GM18951 (cell line): Measurements from ENCODE around the gene SLC5A5.

Experiments used
- POLR2A ChIP-seq: IDR thresholded peaks from 4 replicates; pipeline ENCODE4 v1.6.1; 2011; ENCODE audit warnings: mild to moderate bottlenecking; ENCODE audit not compliant: insufficient read length, insufficient read depth; ENCODE audit errors: extremely low read depth
- in situ Hi-C: fragments of 300-500 bp; cut with MboI; formaldehyde crosslinking; loops from one replicate; pipeline ENCODE4 v1.12.0; 2022; ENCODE audit warnings: low sequenced_read_pairs, mixed read lengths, inconsistent platforms; ENCODE audit not compliant: unreplicated experiment

The SLC5A5 gene

GRCh38 chr19:17871878-17872250, at the start of gene SLC5A5:
TSS of gene SLC5A5 (plus strand) at chr19:17871945. CDS start at chr19:17872320, 375 bp downstream.
- TF ChIP-seq POLR2A = no peak
- in situ Hi-C loops = no loop called here

- in situ Hi-C loops = no loop called here
- TF ChIP-seq POLR2A = no peak
Observed at GRCh38 chr19:17824339-17824738, 47.4 kb upstream of the SLC5A5 start.

GRCh38 chr19:17826508-17827056, 45.2 kb upstream of the SLC5A5 start:
- TF ChIP-seq POLR2A = no peak
- in situ Hi-C loops = no loop called here

GRCh38 chr19:17829855-17830566, 41.7 kb upstream of the SLC5A5 start:
- TF ChIP-seq POLR2A = no peak
- in situ Hi-C loops = no loop called here

GRCh38 chr19:17830567-17831418, 41.0 kb upstream of the SLC5A5 start:
- no peak for TF ChIP-seq POLR2A
- in situ Hi-C loops = no loop called here

- no peak for TF ChIP-seq POLR2A
- in situ Hi-C loops = no loop called here
Observed at GRCh38 chr19:17831419-17831888, 40.3 kb upstream of the SLC5A5 start.

- in situ Hi-C loops = no loop called here
- TF ChIP-seq POLR2A = no peak
Observed at GRCh38 chr19:17832443-17833208, 39.1 kb upstream of the SLC5A5 start.

GRCh38 chr19:17834350-17835181, 37.2 kb upstream of the SLC5A5 start:
- in situ Hi-C loops = no loop called here
- no peak for TF ChIP-seq POLR2A

GRCh38 chr19:17835182-17836006, 36.4 kb upstream of the SLC5A5 start:
- TF ChIP-seq POLR2A = no peak
- in situ Hi-C loops = no loop called here

GRCh38 chr19:17836530-17836929, 35.2 kb upstream of the SLC5A5 start:
- in situ Hi-C loops = no loop called here
- TF ChIP-seq POLR2A = no peak

GRCh38 chr19:17837972-17838371, 33.8 kb upstream of the SLC5A5 start:
- no peak for TF ChIP-seq POLR2A
- in situ Hi-C loops = no loop called here
